Measurements from ENCODE around the gene TCHH. TPM values are rescaled to one million over a fixed set of nuclear protein-coding genes. Genes with fewer than 3 reads are reported as not detected.

The TCHH gene
- total and polyA plus RNA-seq, 2 donors (not counting 3 experiments of a cell fraction or from before 2014, with no cell fraction given) = not detected

DNA sequence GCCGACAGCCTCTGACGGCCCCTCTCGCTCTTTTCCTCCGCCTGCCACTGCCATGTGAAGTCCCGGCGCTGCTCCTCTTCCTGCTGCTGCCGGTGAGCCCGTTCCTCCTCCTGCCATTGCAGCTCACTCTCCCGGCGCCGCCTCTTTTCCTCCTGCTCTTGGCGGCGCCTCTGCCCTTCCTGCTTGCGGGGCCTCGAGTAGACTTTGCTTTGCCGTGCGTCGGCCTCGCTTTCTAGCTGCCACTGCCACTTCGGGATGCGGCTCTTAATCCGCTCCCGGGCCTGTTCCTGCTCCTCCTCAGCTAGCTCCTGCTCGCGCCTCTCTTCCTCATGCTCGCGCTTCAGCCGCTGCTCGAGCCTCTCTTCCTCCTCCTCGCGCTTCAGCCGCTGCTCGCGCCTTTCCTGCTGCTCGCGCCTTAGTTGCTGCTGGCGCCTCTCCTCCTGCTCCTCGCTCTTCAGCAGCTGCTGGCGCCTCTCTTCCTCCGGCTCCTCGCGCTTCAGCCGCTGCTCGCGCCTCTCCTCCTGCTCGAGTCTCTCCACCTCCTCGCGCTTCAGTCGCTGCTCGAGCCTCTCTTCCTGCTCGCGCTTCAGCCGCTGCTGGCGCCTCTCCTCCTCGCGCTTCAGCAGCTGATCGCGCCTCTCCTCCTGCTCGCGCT, 4.3 kb downstream of the TCHH start:
- Histone ChIP-seq H4K20me1 (replicated peaks; ENCODE audit: control insufficient read depth, extremely low read depth, insufficient read depth, low read length) (no peaks in the 10 kb centered on the region), H2AFZ (ENCODE audit: low read depth, low read length) (peak overlapping the region; percentile 54), H3K27me3 (ENCODE audit: control insufficient read depth in 2 of 2, insufficient read depth in 2 of 2, low read length in 2 of 2) (peaks cover 75 to 93% of the 10 kb centered on the region in 2 experiments), H3K79me2 (ENCODE audit: control insufficient read depth, insufficient read depth, low read length) (no peaks in the 10 kb centered on the region), H3K9me1 (replicated peaks; ENCODE audit: control insufficient read depth, extremely low read depth, insufficient read depth, low read length) (no peaks in the 10 kb centered on the region), H3K4me2 (ENCODE audit: insufficient read depth, low read length) (peak overlapping the region; percentile 32), H3K4me3 (replicated peaks in 1 of 3; ENCODE audit: insufficient read depth in 1 of 3, low read depth in 1 of 3, low read length in 3 of 3) (peak overlapping the region; percentile 19 to 35 (median 33)), H3K9me3 (replicated peaks; ENCODE audit: control insufficient read depth, insufficient read depth, low read length) (no peaks in the 10 kb centered on the region), H3K27ac (ENCODE audit: insufficient read depth, low read depth, low read length) (no peak overlapping the region), H3K4me1 (ENCODE audit: control insufficient read depth, extremely low read depth, insufficient read depth, low read length) (peaks cover 33% of the 10 kb centered on the region), H3K36me3 (ENCODE audit: control insufficient read depth in 2 of 2, extremely low read depth in 1 of 2, insufficient read depth in 2 of 2, low read length in 2 of 2) (no peaks in the 10 kb centered on the region), H3K9ac (replicated peaks; ENCODE audit: extremely low read depth, insufficient read depth, low read length) (no peak overlapping the region)
- dilution Hi-C loops (cut with MboI; ENCODE audit: extremely low pct_ligation_motif_present, low sequenced_read_pairs) = no loop called here
- DNase-seq (ENCODE audit: low read depth, low spot score) (peak; percentile 58), FAIRE-seq (no peak)
- POLR2A ChIA-PET = no interaction called here
- TF ChIP-seq POLR2A (IDR thresholded peaks at IDR 0.05; ENCODE audit: low read depth, low read length) (no peak), EZH2 (IDR thresholded peaks at IDR 0.05; ENCODE audit: borderline replicate concordance, low read depth, low read length, severe bottlenecking) (peak; percentile 27)
- CTCF ChIA-PET = interaction anchor here (0.9 to 4.6 kb wide), 9 partner anchors 13 to 348 kb away, joined by 3 to 28 read pairs (median 4); no protein-coding TSS in a partner anchor
- intact Hi-C loops (cut with micrococcal nuclease) = no loop called here
- BruUV-seq (replicated peaks) = no TSS peak

DNA sequence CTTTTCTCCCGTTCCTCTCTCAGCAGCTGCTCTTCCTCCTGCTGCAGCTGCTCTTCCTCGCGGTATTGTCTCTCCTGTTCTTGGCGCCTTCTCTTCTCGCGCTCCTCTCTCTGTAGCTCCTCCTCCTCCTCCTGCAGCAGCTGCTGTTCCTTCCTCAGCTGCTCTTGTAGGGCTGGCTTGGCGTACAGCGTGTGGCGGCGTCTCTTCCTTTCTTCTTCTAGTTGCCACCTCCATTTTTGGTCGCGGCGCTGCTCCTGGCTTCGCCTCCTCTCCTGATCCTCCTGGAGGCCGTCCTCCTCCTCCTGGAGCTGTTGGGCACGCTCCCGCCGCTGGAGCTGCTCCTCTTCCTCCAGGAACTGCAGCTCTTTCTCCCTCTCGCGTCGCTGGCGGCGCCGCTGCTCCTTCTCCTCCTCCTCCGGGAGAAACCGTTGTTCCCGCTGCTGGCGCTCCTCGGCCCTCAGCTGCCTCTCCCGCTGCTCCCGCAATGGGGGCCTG, 4.8 kb downstream of the TCHH start:
- POLR2A ChIA-PET = no interaction called here
- no TSS peak for BruUV-seq (replicated peaks)
- Histone ChIP-seq H3K27ac (ENCODE audit: insufficient read depth, low read depth, low read length) (no peak overlapping the region), H3K79me2 (ENCODE audit: control insufficient read depth, insufficient read depth, low read length) (no peaks in the 10 kb centered on the region), H4K20me1 (replicated peaks; ENCODE audit: control insufficient read depth, extremely low read depth, insufficient read depth, low read length) (no peaks in the 10 kb centered on the region), H3K27me3 (ENCODE audit: control insufficient read depth in 2 of 2, insufficient read depth in 2 of 2, low read length in 2 of 2) (peaks cover 77 to 94% of the 10 kb centered on the region in 2 experiments), H3K9ac (replicated peaks; ENCODE audit: extremely low read depth, insufficient read depth, low read length) (no peak overlapping the region), H3K36me3 (ENCODE audit: control insufficient read depth in 2 of 2, extremely low read depth in 1 of 2, insufficient read depth in 2 of 2, low read length in 2 of 2) (no peaks in the 10 kb centered on the region), H3K4me3 (replicated peaks in 1 of 3; ENCODE audit: insufficient read depth in 1 of 3, low read depth in 1 of 3, low read length in 3 of 3) (peak overlapping the region; percentile 19 to 35 (median 33)), H2AFZ (ENCODE audit: low read depth, low read length) (peak overlapping the region; percentile 54), H3K4me1 (ENCODE audit: control insufficient read depth, extremely low read depth, insufficient read depth, low read length) (peaks cover 33% of the 10 kb centered on the region), H3K4me2 (ENCODE audit: insufficient read depth, low read length) (peak overlapping the region; percentile 32), H3K9me1 (replicated peaks; ENCODE audit: control insufficient read depth, extremely low read depth, insufficient read depth, low read length) (no peaks in the 10 kb centered on the region), H3K9me3 (replicated peaks; ENCODE audit: control insufficient read depth, insufficient read depth, low read length) (no peaks in the 10 kb centered on the region)
- DNase-seq (ENCODE audit: low read depth, low spot score) = peak; percentile 49
- dilution Hi-C loops (cut with MboI; ENCODE audit: extremely low pct_ligation_motif_present, low sequenced_read_pairs) = no loop called here
- intact Hi-C loops (cut with micrococcal nuclease) = no loop called here
- FAIRE-seq = no peak
- CTCF ChIA-PET = interaction anchor here (0.9 to 4.6 kb wide), 9 partner anchors 13 to 349 kb away, joined by 3 to 28 read pairs (median 4); no protein-coding TSS in a partner anchor
- TF ChIP-seq FOS (IDR thresholded peaks at IDR 0.05; ENCODE audit: borderline replicate concordance, insufficient read depth, low read length) (no peak), EZH2 (IDR thresholded peaks at IDR 0.05; ENCODE audit: borderline replicate concordance, low read depth, low read length, severe bottlenecking) (peak; percentile 28), POLR2A (IDR thresholded peaks at IDR 0.05; ENCODE audit: low read depth, low read length) (no peak)
